ENCODE results near the gene TMEM184C. TPM values are rescaled to one million over a fixed set of nuclear protein-coding genes. Genes with fewer than 3 reads are reported as not detected.

TMEM184C gene
- total RNA-seq, 2 experiments from 2014 or later = 29.2 to 31.8 TPM

- ChIA-PET POLR2A (no interaction called here), CTCF (interaction anchor here (1.5 kb wide), 1 partner anchor 223 kb away, joined by 3 read pairs; no protein-coding TSS in a partner anchor)
These were observed 26.4 kb downstream of the TMEM184C start for GRCh38 chr4:147643616-147644015.

GRCh38 chr4:147644471-147644870 lies 27.3 kb downstream of the TMEM184C start:
- POLR2A ChIA-PET = no interaction called here
- CTCF ChIA-PET = no interaction called here

- ChIA-PET POLR2A (no interaction called here), CTCF (no interaction called here)
These were observed 27.9 kb downstream of the TMEM184C start for GRCh38 chr4:147645099-147645498.

- POLR2A ChIA-PET = no interaction called here
- CTCF ChIA-PET = no interaction called here
These were observed 31.5 kb downstream of the TMEM184C start for GRCh38 chr4:147648656-147649055.

- ChIA-PET CTCF (no interaction called here), POLR2A (no interaction called here)
These were observed 34.4 kb downstream of the TMEM184C start for GRCh38 chr4:147651563-147651962.

GRCh38 chr4:147655639-147656038 lies 38.4 kb downstream of the TMEM184C start:
- ChIA-PET POLR2A (no interaction called here), CTCF (no interaction called here)

- CTCF ChIA-PET = no interaction called here
- POLR2A ChIA-PET = no interaction called here
These were observed 41.3 kb downstream of the TMEM184C start for GRCh38 chr4:147658501-147658900.

GRCh38 chr4:147674073-147674472 lies 56.9 kb downstream of the TMEM184C start:
- CTCF ChIA-PET = no interaction called here
- POLR2A ChIA-PET = no interaction called here

- ChIA-PET POLR2A (no interaction called here), CTCF (no interaction called here)
These were observed 57.3 kb downstream of the TMEM184C start for GRCh38 chr4:147674496-147674895.

- CTCF ChIA-PET = no interaction called here
- POLR2A ChIA-PET = no interaction called here
These were observed 60.9 kb downstream of the TMEM184C start for GRCh38 chr4:147678106-147678505.

GRCh38 chr4:147678796-147679549 lies 61.8 kb downstream of the TMEM184C start:
- ChIA-PET POLR2A (no interaction called here), CTCF (no interaction called here)

- ChIA-PET CTCF (interaction anchor here (1.1 to 2.8 kb wide), 2 partner anchors 65 to 183 kb away, joined by 3 to 16 read pairs; partner anchors contain the start of gene TMEM184C), POLR2A (interaction anchor here (2.0 kb wide), 1 partner anchor 49 kb away, joined by 17 read pairs; the partner anchor contains the start of gene ARHGAP10)
These were observed 65.6 kb downstream of the TMEM184C start for GRCh38 chr4:147682755-147683154.

- ChIA-PET POLR2A (interaction anchor here (0.6 to 2.3 kb wide), 4 partner anchors 29 to 756 kb away, joined by 3 to 17 read pairs (median 13); partner anchors contain the start of genes ARHGAP10 and TMEM184C), CTCF (interaction anchor here (1.1 to 2.8 kb wide), 3 partner anchors 66 to 183 kb away, joined by 3 to 16 read pairs (median 3); partner anchors contain the start of gene TMEM184C)
These were observed 66.0 kb downstream of the TMEM184C start for GRCh38 chr4:147683188-147683591.

- POLR2A ChIA-PET = interaction anchor here (0.6 to 2.3 kb wide), 6 partner anchors 28 to 759 kb away, joined by 3 to 17 read pairs (median 6); partner anchors contain the start of genes ARHGAP10 and TMEM184C
- CTCF ChIA-PET = interaction anchor here (0.7 to 2.8 kb wide), 4 partner anchors 38 to 182 kb away, joined by 3 to 16 read pairs (median 3); partner anchors contain the start of gene TMEM184C
These were observed 66.8 kb downstream of the TMEM184C start, which contains the start of gene PRMT9 for GRCh38 chr4:147683717-147684700. Gene PRMT9 (minus strand): TSS chr4:147684163. CDS start chr4:147683987, 176 bp downstream.

GRCh38 chr4:147689067-147689466 lies 71.9 kb downstream of the TMEM184C start:
- ChIA-PET POLR2A (interaction anchor here (0.6 to 0.7 kb wide), 2 partner anchors 71 to 195 kb away, joined by 3 to 4 read pairs; no protein-coding TSS in a partner anchor), CTCF (interaction anchor here (0.7 kb wide), 1 partner anchor 1578 kb away, joined by 3 read pairs; no protein-coding TSS in a partner anchor)

- ChIA-PET POLR2A (no interaction called here), CTCF (interaction anchor here (0.7 kb wide), 1 partner anchor 951 kb away, joined by 3 read pairs; no protein-coding TSS in a partner anchor)
These were observed 74.6 kb downstream of the TMEM184C start for GRCh38 chr4:147691820-147692219.

GRCh38 chr4:147693218-147693617 lies 76.0 kb downstream of the TMEM184C start:
- ChIA-PET CTCF (no interaction called here), POLR2A (no interaction called here)

- POLR2A ChIA-PET = no interaction called here
These were observed 79.7 kb downstream of the TMEM184C start for GRCh38 chr4:147696866-147697265.

GRCh38 chr4:147704846-147705245 lies 87.6 kb downstream of the TMEM184C start:
- CTCF ChIA-PET = no interaction called here

More at GRCh38 chr4:147696866-147697265, 79.7 kb downstream of the TMEM184C start:
- CTCF ChIA-PET = interaction anchor here (1.9 kb wide), 1 partner anchor 170 kb away, joined by 7 read pairs; no protein-coding TSS in a partner anchor

More at GRCh38 chr4:147704846-147705245, 87.6 kb downstream of the TMEM184C start:
- POLR2A ChIA-PET = interaction anchor here (0.7 kb wide), 1 partner anchor 19 kb away, joined by 3 read pairs; no protein-coding TSS in a partner anchor
